Fibroblast of skin of abdomen (primary cell): Measurements from ENCODE around the gene TMOD4.

Experiments
- DNase-seq: peaks from one replicate; pipeline ENCODE4 v3.0.0-alpha.2; 2013

Gene TMOD4

GRCh38 chr1:151175041-151175741, 590 bp downstream of the TMOD4 start:
- no peak for DNase-seq

GRCh38 chr1:151171190-151171589, 4.6 kb downstream of the TMOD4 start:
- DNase-seq: no peak

- no peak for DNase-seq
Observed at GRCh38 chr1:151167116-151167515, 8.7 kb downstream of the TMOD4 start.

- peak; percentile 73 for DNase-seq
Observed at GRCh38 chr1:151166505-151166956, 9.2 kb downstream of the TMOD4 start.

GRCh38 chr1:151165738-151166504, 9.9 kb downstream of the TMOD4 start, which contains the start of the genes LYSMD1 and SCNM1:
Gene LYSMD1, minus strand, starts transcription at chr1:151165902. Its CDS starts 644 bp downstream, at chr1:151165258.
Gene SCNM1, plus strand, starts transcription at chr1:151166144. Its CDS starts 9 bp downstream, at chr1:151166153.
- peak; percentile 100 for DNase-seq

- peak; percentile 61 for DNase-seq
Observed at GRCh38 chr1:151165281-151165737, 10.5 kb downstream of the TMOD4 start.

- DNase-seq: no peak
Observed at GRCh38 chr1:151164732-151165280, 11.0 kb downstream of the TMOD4 start.

- DNase-seq: no peak
Observed at GRCh38 chr1:151159373-151159772, 16.4 kb downstream of the TMOD4 start.

GRCh38 chr1:151158751-151159251, 17.0 kb downstream of the TMOD4 start:
- no peak for DNase-seq

GRCh38 chr1:151158326-151158725, 17.5 kb downstream of the TMOD4 start:
- no peak for DNase-seq

- no peak for DNase-seq
Observed at GRCh38 chr1:151157067-151157531, 18.7 kb downstream of the TMOD4 start.

- DNase-seq: no peak
Observed at GRCh38 chr1:151156515-151156819, 19.3 kb downstream of the TMOD4 start, which contains the start of gene TNFAIP8L2. Gene TNFAIP8L2, plus strand, starts transcription at chr1:151156649. Its CDS starts 2,049 bp downstream, at chr1:151158698.

GRCh38 chr1:151147665-151148064, 28.1 kb downstream of the TMOD4 start:
- no peak for DNase-seq

GRCh38 chr1:151147132-151147503, 28.7 kb downstream of the TMOD4 start:
- DNase-seq: no peak

- peak; percentile 89 for DNase-seq
Observed at GRCh38 chr1:151146412-151147131, 29.2 kb downstream of the TMOD4 start, which contains the start of gene SEMA6C. Gene SEMA6C, minus strand, starts transcription at chr1:151146631. Its CDS starts 4,010 bp downstream, at chr1:151142621.

- DNase-seq: no peak
Observed at GRCh38 chr1:151146072-151146411, 29.7 kb downstream of the TMOD4 start.

GRCh38 chr1:151145304-151146071, 30.3 kb downstream of the TMOD4 start:
- DNase-seq: no peak

- no peak for DNase-seq
Observed at GRCh38 chr1:151144474-151145303, 31.1 kb downstream of the TMOD4 start.

- DNase-seq: no peak
Observed at GRCh38 chr1:151143986-151144385, 31.8 kb downstream of the TMOD4 start.

GRCh38 chr1:151143057-151143435, 32.7 kb downstream of the TMOD4 start:
- no peak for DNase-seq
